Left lung (tissue), 14 donors: ENCODE data around the gene COMMD10. TPM values are rescaled to one million over a fixed set of nuclear protein-coding genes. Genes with fewer than 3 reads are reported as not detected.

Source experiments
- ATAC-seq: fragments of 200-7000 bp; cut with Tn5 transposase; one replicate; pipeline ENCODE4 v1.9.1; 2020; ENCODE audit warnings: moderate library complexity
- DNase-seq, 4 donors: peaks; one replicate each; pipeline ENCODE4 v3.0.0-alpha.2; 2013 to 2020
- H3K27ac ChIP-seq, 2 donors: fragments of 200-600 bp; sonication (generic) in 1 of 2; one replicate each; pipeline versions ENCODE4 v1.5.0 to v1.8.0; 2020 to 2021
- H3K27me3 ChIP-seq, 2 donors: fragments of 200-600 bp; sonication (generic) in 1 of 2; one replicate each; pipeline versions ENCODE4 v1.5.0 to v1.8.0; 2020 to 2021
- H3K36me3 ChIP-seq, 2 donors: fragments of 200-600 bp; sonication (generic) in 1 of 2; one replicate each; pipeline versions ENCODE4 v1.5.0 to v1.8.0; 2020 to 2021
- H3K4me1 ChIP-seq, 2 donors: fragments of 200-600 bp; one replicate each; pipeline ENCODE4 v1.8.0; 2021
- H3K4me3 ChIP-seq, 2 donors: fragments of 200-600 bp; sonication (generic) in 1 of 2; one replicate each; pipeline versions ENCODE4 v1.5.0 to v1.8.0; 2020 to 2021; ENCODE audit warnings: mild to moderate bottlenecking in 1 of 2
- H3K9me3 ChIP-seq, 2 donors: fragments of 200-600 bp; sonication (generic) in 1 of 2; one replicate each; pipeline versions ENCODE4 v1.5.0 to v1.8.0; 2020 to 2021
- intact Hi-C, 2 donors: fragments of 100-400 bp; cut with DNase I; formaldehyde crosslinking; loops; one replicate each; pipeline versions ENCODE4 v1.11.2 to v1.14.2; 2022
- long read RNA-seq, 12 donors: library from polyadenylated mRNA in 2 of 12; unstranded in 2 of 12; transcript quantifications; one replicate each; pipeline ENCODE4 v2.0.0 and lab custom pipeline, GENCODE V29; 2019 to 2026
- polyA plus RNA-seq, 6 donors: library from polyadenylated mRNA; unstranded; fragments of 120-200 nt; gene quantifications; one replicate each; pipeline ENCODE4 v1.2.1, GENCODE V29; 2013; ENCODE audit not compliant: insufficient read length in 6 of 6
- total RNA-seq, 2 donors: library from RNA; stranded (reverse); fragmentation: NEBNext Ultra II Directional; extraction: Animal tissue kit (Norgen Biotek cat#: 25700); gene quantifications; one replicate each; pipeline ENCODE4 v1.2.1, GENCODE V29; 2021
- TF ChIP-seq, protein P1 (sequence below), 2 donors: fragments of 200-600 bp; sonication (generic) in 1 of 2; IDR thresholded peaks; one replicate each; pipeline versions ENCODE4 v1.5.0 to v1.8.0; 2021; ENCODE audit warnings: antibody characterized with exemption in 2 of 2
- donor health status: DM: no; HTN: yes; CAD: no.
- donor health status: DM: no; HTN: no; CAD: no.

Gene COMMD10
- total RNA-seq (10 to 100 TPM; 30.8 to 33.6 TPM), polyA plus RNA-seq (10 to 100 TPM; 43.5 to 53.5 (median 44.2) TPM)
- long read RNA-seq, donor 1, transcript COMMD10-201 (7 exons, 1,469 nt), result major isoform, 23 of 29 reads
- long read RNA-seq, donor 1, partial matches to known transcripts, result 6 of 29 reads
- long read RNA-seq, donor 1, other reads (novel, unspliced or antisense), result 0 of 29 reads
- long read RNA-seq, donor 2, transcript COMMD10-201 (7 exons, 1,469 nt), result major isoform, 16 of 29 reads
- long read RNA-seq, donor 2, partial matches to known transcripts, result 13 of 29 reads
- long read RNA-seq, donor 2, other reads (novel, unspliced or antisense), result 0 of 29 reads
- long read RNA-seq, donor 3, transcript COMMD10-201 (7 exons, 1,469 nt), result major isoform, 19 of 24 reads
- long read RNA-seq, donor 3, partial matches to known transcripts, result 5 of 24 reads
- long read RNA-seq, donor 3, other reads (novel, unspliced or antisense), result 0 of 24 reads
- long read RNA-seq, donor 4, transcript COMMD10-201 (7 exons, 1,469 nt), result major isoform, 18 of 19 reads
- long read RNA-seq, donor 4, partial matches to known transcripts, result 0 of 19 reads
- long read RNA-seq, donor 4, other reads (novel, unspliced or antisense), result 1 of 19 reads
- long read RNA-seq, donor 5, transcript COMMD10-201 (7 exons, 1,469 nt), result major isoform, 15 of 15 reads
- long read RNA-seq, donor 5, partial matches to known transcripts, result 0 of 15 reads
- long read RNA-seq, donor 5, other reads (novel, unspliced or antisense), result 0 of 15 reads
- long read RNA-seq, donor 6, transcript COMMD10-201 (7 exons, 1,469 nt), result major isoform, 33 of 34 reads
- long read RNA-seq, donor 6, partial matches to known transcripts, result 0 of 34 reads
- long read RNA-seq, donor 6, other reads (novel, unspliced or antisense), result 0 of 34 reads
- long read RNA-seq, donor 7, transcript COMMD10-201 (7 exons, 1,469 nt), result major isoform, 9 of 9 reads
- long read RNA-seq, donor 7, partial matches to known transcripts, result 0 of 9 reads
- long read RNA-seq, donor 7, other reads (novel, unspliced or antisense), result 0 of 9 reads
- long read RNA-seq, donor 8, transcript COMMD10-201 (7 exons, 1,469 nt), result major isoform, 14 of 20 reads
- long read RNA-seq, donor 8, partial matches to known transcripts, result 5 of 20 reads
- long read RNA-seq, donor 8, other reads (novel, unspliced or antisense), result 0 of 20 reads
- long read RNA-seq, donor 9, result 0 reads
- long read RNA-seq, donor 10, partial matches to known transcripts, result 1 of 4 reads
- long read RNA-seq, donor 10, other reads (novel, unspliced or antisense), result 0 of 4 reads
- long read RNA-seq, donor 11, transcript COMMD10-201 (7 exons, 1,469 nt), result major isoform, 10 of 10 reads
- long read RNA-seq, donor 11, partial matches to known transcripts, result 0 of 10 reads
- long read RNA-seq, donor 11, other reads (novel, unspliced or antisense), result 0 of 10 reads
- long read RNA-seq, donor 12, transcript COMMD10-201 (7 exons, 1,469 nt), result major isoform, 17 of 17 reads
- long read RNA-seq, donor 12, partial matches to known transcripts, result 0 of 17 reads
- long read RNA-seq, donor 12, other reads (novel, unspliced or antisense), result 0 of 17 reads

- Histone ChIP-seq H3K4me3 (peak within 1 kb of the TSS; percentile 71 to 79), H3K9me3 (no peaks in the 10 kb centered on the region), H3K4me1 (peaks cover 0 to 19% of the 10 kb centered on the region in 2 donors), H3K27ac (peak within 1 kb of the TSS; percentile 89 to 91), H3K27me3 (no peaks in the 10 kb centered on the region), H3K36me3 (no peaks in the 10 kb centered on the region)
- DNase-seq (peak; percentile 74 to 97 (median 84)), ATAC-seq (peak; percentile 96)
- intact Hi-C loops, result no loop called here
- TF ChIP-seq, protein P1, sequence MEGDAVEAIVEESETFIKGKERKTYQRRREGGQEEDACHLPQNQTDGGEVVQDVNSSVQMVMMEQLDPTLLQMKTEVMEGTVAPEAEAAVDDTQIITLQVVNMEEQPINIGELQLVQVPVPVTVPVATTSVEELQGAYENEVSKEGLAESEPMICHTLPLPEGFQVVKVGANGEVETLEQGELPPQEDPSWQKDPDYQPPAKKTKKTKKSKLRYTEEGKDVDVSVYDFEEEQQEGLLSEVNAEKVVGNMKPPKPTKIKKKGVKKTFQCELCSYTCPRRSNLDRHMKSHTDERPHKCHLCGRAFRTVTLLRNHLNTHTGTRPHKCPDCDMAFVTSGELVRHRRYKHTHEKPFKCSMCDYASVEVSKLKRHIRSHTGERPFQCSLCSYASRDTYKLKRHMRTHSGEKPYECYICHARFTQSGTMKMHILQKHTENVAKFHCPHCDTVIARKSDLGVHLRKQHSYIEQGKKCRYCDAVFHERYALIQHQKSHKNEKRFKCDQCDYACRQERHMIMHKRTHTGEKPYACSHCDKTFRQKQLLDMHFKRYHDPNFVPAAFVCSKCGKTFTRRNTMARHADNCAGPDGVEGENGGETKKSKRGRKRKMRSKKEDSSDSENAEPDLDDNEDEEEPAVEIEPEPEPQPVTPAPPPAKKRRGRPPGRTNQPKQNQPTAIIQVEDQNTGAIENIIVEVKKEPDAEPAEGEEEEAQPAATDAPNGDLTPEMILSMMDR (IDR thresholded peaks at IDR 0.05), result no peak
Measured at GRCh38 chr5:116084871-116085715, at the start of gene COMMD10. COMMD10 (plus strand) TSS chr5:116085025.

DNA sequence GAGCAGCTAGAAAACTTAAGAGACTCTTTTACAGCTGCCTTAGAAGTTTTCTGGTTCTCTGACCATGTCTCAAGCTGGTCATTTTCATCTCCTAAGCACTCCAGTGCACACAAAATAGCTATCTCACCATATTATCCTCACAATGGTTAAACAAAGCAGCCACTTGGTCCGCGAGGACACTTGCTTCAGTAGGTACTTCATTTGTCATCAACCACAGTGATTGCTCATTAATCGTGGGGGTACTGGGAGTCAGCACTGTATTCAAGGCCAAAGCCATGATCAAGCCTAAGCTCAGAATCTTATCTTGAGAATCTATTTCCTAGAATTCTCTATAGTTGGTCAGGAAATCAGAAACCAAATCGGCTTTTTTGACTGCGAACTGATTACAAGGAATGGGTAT, 49.7 kb upstream of the COMMD10 start:
- ATAC-seq, result no peak

GRCh38 chr5:116037236-116037822, 47.5 kb upstream of the COMMD10 start:
- ATAC-seq, result no peak
- DNase-seq, result no peak
- H3K27ac ChIP-seq, result no peak overlapping the region

More for the DNA sequence above, 49.7 kb upstream of the COMMD10 start:
- intact Hi-C loops, result no loop called here
- no peaks in the 10 kb centered on the region for H3K27me3 ChIP-seq
- no peak overlapping the region for H3K4me3 ChIP-seq
- H3K27ac ChIP-seq, result no peak overlapping the region
- TF ChIP-seq, protein P1 (IDR thresholded peaks at IDR 0.05), result no peak
- no peaks in the 10 kb centered on the region for H3K9me3 ChIP-seq
- peaks cover 0 to 4% of the 10 kb centered on the region in 2 donors for H3K4me1 ChIP-seq
- no peaks in the 10 kb centered on the region for H3K36me3 ChIP-seq
- DNase-seq, result no peak

More at GRCh38 chr5:116037236-116037822, 47.5 kb upstream of the COMMD10 start:
- peaks cover 0 to 4% of the 10 kb centered on the region in 2 donors for H3K4me1 ChIP-seq
- H3K36me3 ChIP-seq, result no peaks in the 10 kb centered on the region
- H3K9me3 ChIP-seq, result no peaks in the 10 kb centered on the region
- no peak overlapping the region for H3K4me3 ChIP-seq
- no peaks in the 10 kb centered on the region for H3K27me3 ChIP-seq
- TF ChIP-seq, protein P1 (IDR thresholded peaks at IDR 0.05), result no peak
- intact Hi-C loops, result no loop called here
